A549 (cell line): ENCODE measurements around the gene HDLBP. TPM values are rescaled to one million over a fixed set of nuclear protein-coding genes. Genes with fewer than 3 reads are reported as not detected.
"Not testable (repeated sequence)": the region's sequence is repeated elsewhere in the genome, so short reads cannot be mapped to it uniquely, and the experiment has no call there.

Experiments
- ATAC-seq, 2 experiments: fragments of 200-7000 bp in 1 of 2; fragments of >200 bp in 1 of 2; cut with Nextera tagmentation in 1 of 2; cut with Tn5 transposase in 1 of 2; 3 replicates each; pipeline versions ENCODE4 v1.8.0 to v1.9.1; 2018 to 2020; ENCODE audit warnings: mild to moderate bottlenecking in 1 of 2, moderate library complexity in 1 of 2
- CTCF ChIA-PET: fragments of 300-600 bp; sonication (Branson Sonifier 250); formaldehyde crosslinking; extraction: SDS; loops from one replicate; lab custom pipeline; 2021; ENCODE audit warnings: antibody characterized with exemption, inconsistent platforms; lab: Yijun Ruan, JAX
- POLR2A ChIA-PET: fragments of 350-600 bp; formaldehyde crosslinking; extraction: SDS; loops from one replicate; lab custom pipeline; 2021; ENCODE audit warnings: antibody characterized with exemption, inconsistent platforms; lab: Yijun Ruan, JAX
- DNase-seq, 2 experiments: peaks; one replicate each; pipeline versions ENCODE4 v3.0.0 to v3.0.0-alpha.2; 2011 to 2016; ENCODE audit warnings: low read depth in 1 of 2, low spot score in 1 of 2
- FAIRE-seq: peaks from 2 replicates; lab custom pipeline; 2011; peaks lifted over from hg19 to GRCh38; lab: Jason Lieb, UNC
- H3K27ac ChIP-seq, 2 experiments: fragments of >200 bp; sonication (Bioruptor Twin); formaldehyde crosslinking; 3 replicates each; pipeline ENCODE4 v1.5.1; 2016 to 2017
- H3K4me1 ChIP-seq: fragments of >200 bp; sonication (Bioruptor Twin); formaldehyde crosslinking; 3 replicates; pipeline ENCODE4 v1.6.1; 2016
- H3K4me2 ChIP-seq: fragments of >200 bp; sonication (Bioruptor Twin); formaldehyde crosslinking; 3 replicates; pipeline ENCODE4 v1.6.1; 2016
- H3K4me3 ChIP-seq: fragments of >200 bp; sonication (Bioruptor Twin); formaldehyde crosslinking; 3 replicates; pipeline ENCODE4 v1.5.1; 2016
- H3K9me3 ChIP-seq: fragments of >200 bp; sonication (Bioruptor Twin); formaldehyde crosslinking; 3 replicates; pipeline ENCODE4 v1.6.1; 2016
- BHLHE40 ChIP-seq: IDR thresholded peaks from 2 replicates; pipeline ENCODE4 v1.6.1; 2012; ENCODE audit warnings: low read depth, low read length, inconsistent platforms
- CBX2 ChIP-seq: fragments of 200-600 bp; sonication (generic); IDR thresholded peaks from 2 replicates; pipeline ENCODE4 v1.6.1; 2016; ENCODE audit warnings: low read depth, mild to moderate bottlenecking, borderline replicate concordance
- CHD4 ChIP-seq: fragments of 200-600 bp; sonication (generic); IDR thresholded peaks from 2 replicates; pipeline ENCODE4 v1.6.1; 2016; ENCODE audit warnings: antibody characterized with exemption, mild to moderate bottlenecking, borderline replicate concordance
- EP300 ChIP-seq, 2 experiments: fragments of >200 bp; sonication (Bioruptor Twin); formaldehyde crosslinking; IDR thresholded peaks; 2 replicates in 1 of 2; 3 replicates in 1 of 2; pipeline ENCODE4 v1.6.1; 2016 to 2017
- ESRRA ChIP-seq: fragments of 150-350 bp; IDR thresholded peaks from 2 replicates; pipeline ENCODE4 v1.6.1; 2014; ENCODE audit warnings: mild to moderate bottlenecking, low read length, borderline replicate concordance
- FOSB ChIP-seq: fragments of 250-450 bp; sonication (Bioruptor Pico); IDR thresholded peaks from 2 replicates; pipeline ENCODE4 v1.5.0; 2020; ENCODE audit warnings: mild to moderate bottlenecking, moderate library complexity
- FOSL2 ChIP-seq, 2 experiments: fragments of 450-650 bp in 1 of 2; fragments of >200 bp in 1 of 2; sonication (Bioruptor Twin) in 1 of 2; formaldehyde crosslinking; IDR thresholded peaks; 2 replicates each; pipeline versions ENCODE4 v1.5.0 to v1.6.1; 2016 to 2020; ENCODE audit warnings: mild to moderate bottlenecking in 1 of 2, moderate library complexity in 1 of 2
- HOXB5 ChIP-seq: fragments of 250-450 bp; sonication (Bioruptor Pico); IDR thresholded peaks from 2 replicates; pipeline ENCODE4 v1.5.0; 2020; ENCODE audit warnings: mild to moderate bottlenecking, moderate library complexity
- JUNB ChIP-seq: fragments of >200 bp; sonication (Bioruptor Twin); formaldehyde crosslinking; IDR thresholded peaks from 2 replicates; pipeline ENCODE4 v1.6.1; 2016
- KDM5A ChIP-seq: fragments of 200-600 bp; sonication (generic); IDR thresholded peaks from 2 replicates; pipeline ENCODE4 v1.6.1; 2016; ENCODE audit warnings: antibody characterized with exemption, mild to moderate bottlenecking
- MYC ChIP-seq: IDR thresholded peaks from 2 replicates; pipeline ENCODE4 v1.6.1; 2012; ENCODE audit warnings: mild to moderate bottlenecking, inconsistent platforms, low read length, improper control_type of control experiment, borderline replicate concordance
- NPAS2 ChIP-seq: fragments of 250-450 bp; sonication (Bioruptor Pico); IDR thresholded peaks from 2 replicates; pipeline ENCODE4 v1.8.0; 2022; ENCODE audit warnings: mild to moderate bottlenecking, moderate library complexity, borderline replicate concordance
- NR3C1 ChIP-seq: fragments of >200 bp; sonication (Bioruptor Twin); formaldehyde crosslinking; IDR thresholded peaks from 3 replicates; pipeline ENCODE4 v1.6.1; 2017
- PHF8 ChIP-seq: fragments of 200-600 bp; sonication (generic); IDR thresholded peaks from 2 replicates; pipeline ENCODE4 v1.6.1; 2016; ENCODE audit warnings: low read depth, mild to moderate bottlenecking, antibody characterized with exemption, moderate library complexity, borderline replicate concordance
- RARB ChIP-seq: fragments of 250-450 bp; sonication (Bioruptor Pico); IDR thresholded peaks from 2 replicates; pipeline ENCODE4 v1.8.0; 2021; ENCODE audit warnings: mild to moderate bottlenecking, moderate library complexity
- RCOR1 ChIP-seq: fragments of 150-350 bp; IDR thresholded peaks from 2 replicates; pipeline ENCODE4 v1.6.1; 2014; ENCODE audit warnings: antibody characterized with exemption, low read length, low read depth
- RFX5 ChIP-seq: fragments of 450-650 bp; IDR thresholded peaks from 2 replicates; pipeline ENCODE4 v1.7.1; 2014; ENCODE audit warnings: antibody characterized with exemption, mild to moderate bottlenecking, moderate library complexity
- SMC3 ChIP-seq: fragments of >200 bp; sonication (Bioruptor Twin); formaldehyde crosslinking; IDR thresholded peaks from 3 replicates; pipeline ENCODE4 v1.6.1; 2018; ENCODE audit warnings: inconsistent platforms
- WGBS: methylation state at CpG from one replicate; pipeline ENCODE4 v1.1.6; 2017; ENCODE audit errors: missing lambda C conversion rate; 5-methylcytosine and 5-hydroxymethylcytosine counted together
- polyA plus RNA-seq, 4 experiments: library from polyadenylated mRNA; depleted of rRNA in 3 of 4; stranded (reverse); fragments of >200 nt; fragmentation: RNase III in 1 of 4; extraction: RNeasy Plus Mini Kit Qiagen cat#74134 plus additional on column Dnase treatment in 1 of 4; gene quantifications; 2 replicates in 3 of 4; 3 replicates in 1 of 4; pipeline ENCODE4 v1.2.3, GENCODE V29; 2011 to 2017
- TF ChIP-seq, protein P1 (sequence below): IDR thresholded peaks from 2 replicates; pipeline ENCODE4 v1.6.1; 2012
- TF ChIP-seq, protein P2 (sequence below): IDR thresholded peaks from 2 replicates; pipeline ENCODE4 v1.6.1; 2012

Gene HDLBP
- polyA plus RNA-seq, 2 of the 4 experiments (the other 2 are of a cell fraction): 248 to 292 TPM

DNA sequence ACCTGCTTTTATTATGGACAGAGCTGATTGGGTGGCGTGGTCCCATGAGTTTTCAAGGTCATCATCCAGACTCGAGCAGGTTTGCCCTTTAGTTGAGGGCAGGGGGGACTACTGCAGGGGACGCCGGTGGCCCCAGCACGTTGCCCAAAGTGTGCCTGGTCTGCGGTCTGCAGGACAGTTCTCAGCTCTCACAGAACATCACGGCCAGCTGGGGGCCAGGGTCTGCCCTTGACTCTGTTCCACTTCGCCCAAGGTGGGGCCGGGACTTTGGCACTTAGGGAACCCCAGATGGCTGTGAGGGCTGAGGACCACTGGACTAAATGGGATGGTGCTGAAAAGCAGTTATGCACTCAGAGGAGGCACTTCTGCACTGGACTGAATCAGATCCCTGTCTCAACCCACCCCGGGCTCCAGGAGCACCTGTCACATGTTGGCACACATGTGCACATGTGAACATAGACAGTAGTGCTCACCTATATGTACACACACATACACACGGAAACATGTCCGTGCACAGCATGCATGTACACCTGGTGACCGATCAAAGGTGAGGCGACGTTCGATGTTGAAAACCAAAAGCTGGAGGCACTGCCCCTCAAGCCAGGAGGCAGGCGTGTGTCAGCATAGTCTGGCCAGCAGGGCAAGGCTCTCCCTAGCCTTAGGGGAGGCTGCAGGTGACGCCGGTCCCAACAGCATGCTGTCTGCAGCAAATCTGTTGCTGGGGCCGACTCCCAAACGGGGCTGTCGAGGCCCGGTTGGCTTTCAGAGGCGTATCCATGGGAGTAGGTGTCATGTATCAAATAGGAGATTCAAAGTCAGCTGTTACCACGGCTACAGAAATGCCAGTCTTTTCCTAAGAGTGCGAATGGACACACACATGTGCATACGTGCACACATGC is 116.8 kb downstream of the HDLBP start:
- Histone ChIP-seq H3K9me3 (no peaks in the 10 kb centered on the region), H3K4me3 (no peak overlapping the region), H3K4me2 (no peak overlapping the region)
- DNase-seq (no peak), ATAC-seq (peak in 1 of 2 experiments; percentile 8; a peak in 1 of 6 replicates)
- TF ChIP-seq EP300 (IDR thresholded peaks at IDR 0.05) (no peak), KDM5A (no peak), MYC (no peak), RARB (CRISPR knock-in tag) (no peak), SMC3 (no peak), NR3C1 (no peak), HOXB5 (no peak)
- TF ChIP-seq, all 56 proteins: peak for 0
- ChIA-PET POLR2A (no interaction called here), CTCF (interaction anchor here (0.7 to 1.4 kb wide), 2 partner anchors 17 to 18 kb away, joined by 3 to 4 read pairs; no protein-coding TSS in a partner anchor)
- no peak for FAIRE-seq
- WGBS: 65% methylated on average over 21 of the region's 27 CpGs
- H3K27ac ChIP-seq: no peak overlapping the region
- H3K4me1 ChIP-seq: no peaks in the 10 kb centered on the region

DNA sequence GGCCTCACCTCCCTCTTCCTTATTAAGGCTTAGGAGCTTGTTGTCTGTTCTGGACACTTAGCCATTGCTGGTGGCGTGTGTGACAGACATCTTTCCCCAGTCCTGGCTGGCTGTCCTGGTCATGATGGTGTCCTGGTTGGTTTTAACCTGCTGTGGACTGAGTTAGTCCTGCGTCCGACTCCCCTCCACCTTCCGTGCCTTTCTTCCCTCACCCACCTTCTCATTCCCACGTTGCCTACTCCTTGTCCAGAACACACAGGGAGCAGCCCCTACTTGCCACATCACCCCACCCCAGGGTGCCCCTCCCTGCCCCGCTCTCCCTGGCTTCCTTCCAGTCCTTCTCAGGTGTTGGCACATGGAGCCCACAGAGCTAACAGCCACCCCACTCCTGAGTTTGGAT is 117.5 kb downstream of the HDLBP start:
- DNase-seq (no peak), FAIRE-seq (no peak), ATAC-seq (no peak)
- H3K9me3 ChIP-seq: no peaks in the 10 kb centered on the region
- H3K4me2 ChIP-seq: no peak overlapping the region
- ChIA-PET CTCF (interaction anchor here (0.7 kb wide), 1 partner anchor 19 kb away, joined by 4 read pairs; no protein-coding TSS in a partner anchor), POLR2A (no interaction called here)
- no peak overlapping the region for H3K27ac ChIP-seq
- H3K4me1 ChIP-seq: no peaks in the 10 kb centered on the region
- H3K4me3 ChIP-seq: no peak overlapping the region
- no peak for TF ChIP-seq HOXB5
- no peak for TF ChIP-seq CBX2
- TF ChIP-seq, protein P1, sequence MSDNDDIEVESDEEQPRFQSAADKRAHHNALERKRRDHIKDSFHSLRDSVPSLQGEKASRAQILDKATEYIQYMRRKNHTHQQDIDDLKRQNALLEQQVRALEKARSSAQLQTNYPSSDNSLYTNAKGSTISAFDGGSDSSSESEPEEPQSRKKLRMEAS: no peak
- no peak for TF ChIP-seq ESRRA
- no peak for TF ChIP-seq FOSB (CRISPR knock-in tag)
- no peak for TF ChIP-seq EP300 (IDR thresholded peaks at IDR 0.05)
- no peak for TF ChIP-seq NPAS2 (CRISPR knock-in tag)
- no peak for TF ChIP-seq BHLHE40
- TF ChIP-seq RCOR1: no peak
- no peak for TF ChIP-seq JUNB
- no peak for TF ChIP-seq PHF8
- no peak for TF ChIP-seq RFX5
- no peak for TF ChIP-seq CHD4
- WGBS: 84% methylated on average over 6 of the region's 6 CpGs

DNA sequence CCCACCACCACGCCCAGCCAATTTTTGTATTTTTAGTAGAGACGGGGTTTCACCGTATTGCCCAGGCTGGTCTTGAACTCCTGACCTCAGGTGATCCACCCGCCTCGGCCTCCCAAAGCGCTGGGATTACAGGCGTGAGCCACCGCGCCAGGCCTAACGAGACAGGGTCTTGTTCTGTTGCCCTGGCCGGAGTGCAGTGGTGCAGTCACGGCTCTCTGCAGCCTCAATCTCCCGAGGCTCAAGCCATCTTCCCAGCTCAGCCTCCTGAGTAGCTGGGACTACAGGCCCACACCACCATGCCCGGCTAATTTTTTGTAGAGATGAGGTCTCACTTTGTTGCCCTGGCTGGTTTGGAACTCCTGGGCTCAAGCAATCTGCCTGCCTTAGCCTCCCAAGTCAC is 118.2 kb downstream of the HDLBP start:
- POLR2A ChIA-PET, FAIRE-seq: not testable (repeated sequence)
- WGBS: 90% methylated on average over 11 of the region's 14 CpGs

DNA sequence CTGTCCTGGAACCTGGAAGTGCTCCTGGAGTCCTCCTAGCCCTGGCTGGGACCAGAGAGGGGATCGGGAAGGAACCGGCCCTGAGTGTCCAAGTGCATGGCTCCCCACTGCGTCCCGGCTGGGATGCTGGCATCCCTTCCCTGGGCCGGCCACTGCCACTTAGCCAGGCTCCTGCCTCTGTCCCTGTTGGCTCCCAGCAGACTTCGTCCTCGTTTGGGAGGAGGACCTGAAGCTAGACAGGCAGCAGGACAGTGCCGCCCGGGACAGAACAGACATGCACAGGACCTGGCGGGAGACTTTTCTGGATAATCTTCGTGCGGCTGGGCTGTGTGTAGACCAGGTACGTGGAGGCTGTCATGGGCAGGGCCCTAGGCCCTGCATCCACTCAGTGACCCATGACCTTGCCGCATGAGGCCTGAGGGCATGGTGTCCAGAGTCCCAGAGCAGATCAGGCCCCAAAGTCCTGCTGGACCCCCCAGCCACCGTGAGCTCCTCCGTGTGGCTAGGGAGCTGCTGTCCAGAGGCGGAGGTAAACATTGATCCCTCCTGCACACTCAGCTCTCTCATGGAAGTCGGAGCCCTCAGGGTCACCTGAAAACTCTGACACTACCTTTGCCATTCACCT is 119.9 kb downstream of the HDLBP start:
- no peak overlapping the region for H3K27ac ChIP-seq
- POLR2A ChIA-PET: no interaction called here
- DNase-seq (no peak), FAIRE-seq (no peak), ATAC-seq (peak in 1 of 2 experiments; percentile 16; a peak in 1 of 6 replicates)
- WGBS: 80% methylated on average over 11 of the region's 18 CpGs
- no peak overlapping the region for H3K4me2 ChIP-seq
- CTCF ChIA-PET: interaction anchor here (1.0 to 1.3 kb wide), 3 partner anchors 12 to 23 kb away, joined by 4 to 5 read pairs (median 5); no protein-coding TSS in a partner anchor
- no peak overlapping the region for H3K4me3 ChIP-seq
- TF ChIP-seq, protein P2, sequence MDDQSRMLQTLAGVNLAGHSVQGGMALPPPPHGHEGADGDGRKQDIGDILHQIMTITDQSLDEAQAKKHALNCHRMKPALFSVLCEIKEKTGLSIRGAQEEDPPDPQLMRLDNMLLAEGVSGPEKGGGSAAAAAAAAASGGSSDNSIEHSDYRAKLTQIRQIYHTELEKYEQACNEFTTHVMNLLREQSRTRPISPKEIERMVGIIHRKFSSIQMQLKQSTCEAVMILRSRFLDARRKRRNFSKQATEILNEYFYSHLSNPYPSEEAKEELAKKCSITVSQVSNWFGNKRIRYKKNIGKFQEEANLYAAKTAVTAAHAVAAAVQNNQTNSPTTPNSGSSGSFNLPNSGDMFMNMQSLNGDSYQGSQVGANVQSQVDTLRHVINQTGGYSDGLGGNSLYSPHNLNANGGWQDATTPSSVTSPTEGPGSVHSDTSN: no peak
- no peak for TF ChIP-seq FOSL2 (IDR thresholded peaks at IDR 0.05)
- no peak for TF ChIP-seq FOSL2 (CRISPR knock-in tag; IDR thresholded peaks at IDR 0.05)
- H3K9me3 ChIP-seq: no peaks in the 10 kb centered on the region
- H3K4me1 ChIP-seq: no peaks in the 10 kb centered on the region

More for the DNA sequence above, 118.2 kb downstream of the HDLBP start:
- ATAC-seq, H3K4me2 ChIP-seq, H3K9me3 ChIP-seq, H3K27ac ChIP-seq, H3K4me3 ChIP-seq, DNase-seq, H3K4me1 ChIP-seq: not testable (repeated sequence)
- CTCF ChIA-PET: interaction anchor here (0.6 kb wide), 1 partner anchor 30 kb away, joined by 4 read pairs; no protein-coding TSS in a partner anchor
